Heart left ventricle (tissue), 16 donors: ENCODE results near the gene ADAMTS5. TPM values are rescaled to one million over a fixed set of nuclear protein-coding genes. Genes with fewer than 3 reads are reported as not detected.
A peak's percentile ranks its signal among the peaks of the same experiment; 100 is the strongest.

ENCODE experiments used
- ATAC-seq, 4 donors: fragments of 200-7000 bp; cut with Tn5 transposase; one replicate each; pipeline ENCODE4 v1.9.1; 2020 to 2022; ENCODE audit warnings: moderate library complexity in 4 of 4, mild to moderate bottlenecking in 3 of 4, moderate number of reproducible peaks in 1 of 4
- DNase-seq, 5 donors: peaks; one replicate each; pipeline ENCODE4 v3.0.0-alpha.2; 2020
- H3K27ac ChIP-seq, 12 donors: fragments of 200-600 bp; sonication (generic) in 4 of 12; one replicate each; pipeline versions ENCODE4 v1.5.0 to v1.8.0; 2016 to 2022; ENCODE audit warnings: mild to moderate bottlenecking in 2 of 12
- H3K27me3 ChIP-seq, 9 donors: fragments of 200-600 bp; sonication (generic) in 2 of 9; one replicate each; pipeline versions ENCODE4 v1.5.1 to v1.8.0; 2016 to 2022; ENCODE audit warnings: mild to moderate bottlenecking in 3 of 9
- H3K36me3 ChIP-seq, 9 donors: fragments of 200-600 bp; sonication (generic) in 2 of 9; one replicate each; pipeline versions ENCODE4 v1.5.0 to v1.8.0; 2018 to 2022; ENCODE audit warnings: mild to moderate bottlenecking in 2 of 9
- H3K4me1 ChIP-seq, 12 donors: fragments of 200-600 bp; sonication (generic) in 4 of 12; one replicate each; pipeline versions ENCODE4 v1.5.0 to v1.8.0; 2016 to 2022; ENCODE audit warnings: mild to moderate bottlenecking in 3 of 12
- H3K4me3 ChIP-seq, 12 donors: fragments of 200-600 bp; sonication (generic) in 4 of 12; one replicate each; pipeline versions ENCODE4 v1.5.0 to v1.8.0; 2017 to 2022; ENCODE audit warnings: mild to moderate bottlenecking in 9 of 12, moderate library complexity in 4 of 12
- H3K9me3 ChIP-seq, 12 donors: fragments of 200-600 bp; sonication (generic) in 4 of 12; one replicate each; pipeline versions ENCODE4 v1.5.0 to v1.8.0; 2016 to 2022; ENCODE audit warnings: mild to moderate bottlenecking in 1 of 12
- CTCF ChIP-seq, 12 donors: fragments of 200-600 bp; sonication (generic) in 4 of 12; IDR thresholded peaks; one replicate each; pipeline versions ENCODE4 v1.5.0 to v1.8.0; 2018 to 2022; ENCODE audit warnings: antibody characterized with exemption in 12 of 12, mild to moderate bottlenecking in 5 of 12
- POLR2A ChIP-seq, 2 donors: fragments of 450-650 bp; IDR thresholded peaks; one replicate each; pipeline ENCODE4 v1.6.1; 2017; ENCODE audit warnings: antibody characterized with exemption in 2 of 2, mild to moderate bottlenecking in 2 of 2, moderate library complexity in 2 of 2
- WGBS, 4 donors: extraction: QIAGEN DNeasy Blood & Tissue Kit in 2 of 4; methylation state at CpG; one replicate each; pipeline versions ENCODE4 v1.1.5 to v1.1.7; 2013 to 2018; 5-methylcytosine and 5-hydroxymethylcytosine counted together
- intact Hi-C, 10 donors: fragments of 100-400 bp; cut with DNase I; formaldehyde crosslinking; loops; one replicate each; pipeline versions ENCODE4 v1.11.1 to v1.14.2; 2022
- long read RNA-seq, 3 donors: library from polyadenylated mRNA; unstranded; transcript quantifications; one replicate each; pipeline ENCODE4 v2.0.0, GENCODE V29; 2020 to 2021
- polyA plus RNA-seq, 2 donors: library from polyadenylated mRNA; stranded (reverse); fragments of 200-250 nt; gene quantifications; one replicate each; pipeline ENCODE4 v1.2.3, GENCODE V29; 2013
- total RNA-seq, 9 donors: library from RNA; depleted of rRNA in 2 of 9; stranded (reverse); fragments of >200 nt in 2 of 9; fragmentation: NEBNext Ultra II Directional in 3 of 9; extraction: Animal tissue kit (Norgen Biotek cat#: 25700) in 3 of 9; gene quantifications; one replicate each; pipeline versions ENCODE4 v1.1.0 to v1.2.4, GENCODE V29; 2016 to 2023
- donor health status: ischemic (EF 13 %, LVEDD 7.1; RV severe dilation, severe dysfunction).
- donor health status: healthy with polysubstance abuse.
- donor health status: DM: no; HTN: yes; CAD: no.
- donor health status: DM: no; HTN: no; CAD: no.
- donor health status: ischemic (EF 25% LVEDD 6.9; RV normal size, moderate dysfunction).
- donor health status: ischemic (EF 25% LVEDD 5.7; RV mildly dilated, moderate dysfunction).
- donor health status: healthy.
- donor health status: DM: yes; HTN: yes; CAD: no.
- donor health status: ischemic (EF 35%, LVEDD 5.7; RV mildly dilated, moderate dysfunction).
- donor health status: nonischemic (EF 11% LVEDD 7.7; RV severe dilation, severe dysfunction).
- donor health status: DM: yes; HTN: yes; CAD: no.
- donor health status: PGD.
- donor health status: ischemic (EF 29% LVEDD 5.4; RV normal size, mild dysfunction).
- donor health status: nonischemic (EF 23%, LVEDD 6.1; RV moderate dilation, normal function).

The ADAMTS5 gene
- total RNA-seq (10 to 100 TPM in 3 of 9 donors, 1 to 10 TPM in 5, under 1 TPM in 1; 0.98 to 22.7 (median 3.6) TPM), polyA plus RNA-seq (1 to 10 TPM; 1.3 to 2.7 TPM)
- long read RNA-seq, donor 1, full-length matches to known transcripts = 3 of 3 reads
- long read RNA-seq, donor 1, partial matches to known transcripts = 0 of 3 reads
- long read RNA-seq, donor 1, other reads (novel, unspliced or antisense) = 0 of 3 reads
- long read RNA-seq, donor 2, partial matches to known transcripts = 1 of 2 reads
- long read RNA-seq, donor 2, other reads (novel, unspliced or antisense) = 1 of 2 reads
- long read RNA-seq, donor 3, partial matches to known transcripts = 1 of 1 reads
- long read RNA-seq, donor 3, other reads (novel, unspliced or antisense) = 0 of 1 reads

DNA sequence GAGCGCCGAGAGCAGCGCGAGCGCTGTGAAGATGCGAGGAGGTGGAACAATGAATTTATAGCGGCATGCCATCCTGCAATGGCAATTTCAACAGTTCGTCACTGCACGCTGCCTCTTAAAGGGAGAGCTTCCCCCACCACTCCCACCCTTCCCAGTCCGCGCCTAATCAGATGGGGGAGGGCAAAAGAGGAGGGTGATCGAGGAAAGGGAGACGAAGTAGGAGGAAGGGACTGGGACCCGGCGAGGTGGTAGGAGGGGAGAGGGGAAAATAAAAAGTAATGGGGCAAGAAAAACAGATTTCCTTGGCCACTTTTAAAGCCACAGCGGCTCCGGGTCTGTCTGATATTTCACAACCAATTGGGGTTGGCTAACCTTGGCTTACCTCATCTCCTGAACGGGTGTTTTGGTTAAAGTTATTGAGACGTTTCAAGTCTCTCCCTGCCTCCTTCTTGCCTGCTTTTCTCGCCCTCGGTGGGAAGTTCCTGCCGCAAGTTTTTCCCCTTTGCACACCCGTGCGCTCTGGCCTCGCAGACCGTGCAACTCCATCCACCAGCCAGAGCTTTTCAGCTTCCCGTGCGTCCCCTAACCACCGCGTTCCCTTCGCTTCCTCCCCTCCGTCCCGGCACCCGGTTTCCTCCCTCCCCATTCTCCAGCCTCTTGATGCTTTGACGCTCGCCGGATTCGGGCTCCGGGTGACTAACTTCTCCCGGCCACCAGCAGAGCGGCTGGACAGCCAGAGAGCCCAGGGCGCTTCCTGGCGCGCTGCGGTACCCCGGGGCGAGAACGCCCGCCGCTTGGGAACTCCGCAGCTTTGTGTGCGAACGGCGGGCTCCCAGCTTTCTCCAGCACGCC, at the start of gene ADAMTS5:
ADAMTS5 (minus strand) TSS at position 27 of the 852 bp plus-strand sequence. CDS start 697 bp downstream, outside the sequence.
- H3K27me3 ChIP-seq = peaks cover 0 to 50% (median 7%) of the 10 kb centered on the region in 9 donors
- TF ChIP-seq POLR2A (IDR thresholded peaks at IDR 0.05) (peak in 1 of 2 donors; percentile 36), CTCF (IDR thresholded peaks at IDR 0.05) (no peak)
- ATAC-seq = peak; percentile 28 to 68 (median 59)

DNA sequence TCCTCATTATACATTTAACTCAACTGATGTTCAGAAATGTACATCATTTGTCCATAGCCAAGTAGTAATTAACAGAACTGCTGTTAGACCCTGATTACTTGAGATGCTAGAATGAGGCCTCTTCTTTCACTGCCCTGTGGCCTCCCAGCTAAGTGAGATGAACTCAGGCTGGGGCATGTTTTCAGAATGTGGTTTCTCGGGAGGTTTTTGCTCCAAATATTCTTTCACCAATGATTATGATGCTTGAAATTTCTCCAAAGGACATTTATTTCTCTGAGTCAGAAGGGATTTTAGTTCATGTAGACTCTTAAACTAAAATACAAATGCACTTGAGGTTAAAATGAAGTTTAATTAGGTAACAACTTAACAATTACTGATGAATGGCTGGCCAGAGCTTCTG, 34.6 kb upstream of the ADAMTS5 start:
- ATAC-seq (no peak), DNase-seq (no peak)
- H3K27ac ChIP-seq = no peak overlapping the region
- no peak for TF ChIP-seq POLR2A (IDR thresholded peaks at IDR 0.05)
- TF ChIP-seq CTCF (IDR thresholded peaks at IDR 0.05) = no peak
- no peaks in the 10 kb centered on the region for H3K36me3 ChIP-seq
- WGBS, 4 donors = 73 to 93% (median 89%) methylated on average over 1 of the region's 1 CpG
- H3K9me3 ChIP-seq = no peaks in the 10 kb centered on the region
- intact Hi-C loops = no loop called here
- H3K4me3 ChIP-seq = no peak overlapping the region
- H3K27me3 ChIP-seq = no peaks in the 10 kb centered on the region
- no peaks in the 10 kb centered on the region for H3K4me1 ChIP-seq

More for the DNA sequence above, at the start of gene ADAMTS5:
- Histone ChIP-seq H3K4me1 (peaks cover 0 to 26% (median 11%) of the 10 kb centered on the region in 12 donors), H3K36me3 (no peaks in the 10 kb centered on the region), H3K9me3 (no peaks in the 10 kb centered on the region), H3K27ac (peak within 1 kb of the TSS; percentile 0 to 82 (median 69)), H3K4me3 (peak within 1 kb of the TSS; percentile 35 to 74 (median 64))
- intact Hi-C loops = loop anchor here in 5 of 10 donors (5.0 to 10.0 kb wide), 5 partner anchors 198 to 598 kb away; no protein-coding TSS in a partner anchor
- peak; percentile 45 to 72 (median 61) for DNase-seq
- 1 to 3% (median 1%) methylated on average over 47 to 55 of the region's 55 CpGs for whole genome bisulfite sequencing, 4 donors

GRCh38 chr21:26983576-26983975, 16.7 kb upstream of the ADAMTS5 start:
- WGBS, 4 donors = 81 to 90% (median 86%) methylated on average over 5 of the region's 5 CpGs
- no peaks in the 10 kb centered on the region for H3K4me1 ChIP-seq
- intact Hi-C loops = no loop called here
- peaks cover 0 to 31% (median 7%) of the 10 kb centered on the region in 12 donors for H3K9me3 ChIP-seq
- no peaks in the 10 kb centered on the region for H3K27me3 ChIP-seq
- H3K4me3 ChIP-seq = no peak overlapping the region
- DNase-seq (no peak), ATAC-seq (no peak)
- TF ChIP-seq CTCF (IDR thresholded peaks at IDR 0.05) (no peak), POLR2A (IDR thresholded peaks at IDR 0.05) (no peak)
- no peaks in the 10 kb centered on the region for H3K36me3 ChIP-seq
- H3K27ac ChIP-seq = no peak overlapping the region

DNA sequence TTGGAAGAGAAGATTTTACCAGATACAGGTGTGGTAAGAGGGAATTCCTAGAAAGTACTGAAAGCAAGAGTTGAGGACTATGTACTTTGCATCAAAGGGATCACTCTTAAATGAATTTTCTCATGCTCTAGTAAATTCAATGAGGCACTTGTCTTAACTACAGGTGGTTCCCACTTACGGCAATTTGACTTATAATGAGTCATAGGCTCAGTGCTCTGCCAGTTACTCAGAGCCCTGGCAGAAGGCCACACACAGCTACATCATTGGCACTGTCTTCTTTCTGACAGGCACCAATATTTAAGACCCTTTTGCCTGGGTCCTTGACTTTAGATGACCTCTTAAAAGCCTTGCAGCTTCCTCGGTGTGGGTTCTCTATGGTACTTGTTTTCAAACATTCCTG, 15.9 kb upstream of the ADAMTS5 start:
- 59 to 81% (median 78%) methylated on average over 2 of the region's 2 CpGs for WGBS, 4 donors
- DNase-seq (no peak), ATAC-seq (no peak)
- no peaks in the 10 kb centered on the region for H3K4me1 ChIP-seq
- H3K36me3 ChIP-seq = no peaks in the 10 kb centered on the region
- intact Hi-C loops = no loop called here
- H3K9me3 ChIP-seq = peaks cover 0 to 23% (median 4%) of the 10 kb centered on the region in 12 donors
- no peaks in the 10 kb centered on the region for H3K27me3 ChIP-seq
- H3K4me3 ChIP-seq = no peak overlapping the region
- no peak overlapping the region for H3K27ac ChIP-seq
- TF ChIP-seq CTCF (IDR thresholded peaks at IDR 0.05) (no peak), POLR2A (IDR thresholded peaks at IDR 0.05) (no peak)
